Subcutaneous abdominal adipose tissue (tissue), 5 donors: Measurements from ENCODE around the gene TAX1BP3.

Experiments used
- H3K27ac ChIP-seq: one replicate; pipeline ENCODE4 v1.7.0; 2013; ENCODE audit warnings: low read depth, mild to moderate bottlenecking, inconsistent platforms, low read length, moderate library complexity
- H3K27me3 ChIP-seq, 5 donors: one replicate each; pipeline ENCODE4 v1.7.0; 2013; ENCODE audit warnings: low read length in 5 of 5, inconsistent platforms in 1 of 5; ENCODE audit not compliant: control insufficient read depth in 5 of 5, insufficient read depth in 4 of 5
- H3K36me3 ChIP-seq, 5 donors: one replicate each; pipeline ENCODE4 v1.7.0; 2013; ENCODE audit warnings: low read length in 5 of 5; ENCODE audit not compliant: control insufficient read depth in 5 of 5, insufficient read depth in 5 of 5
- H3K4me1 ChIP-seq, 5 donors: one replicate each; pipeline ENCODE4 v1.7.0; 2013; ENCODE audit warnings: low read length in 5 of 5, mild to moderate bottlenecking in 3 of 5, moderate library complexity in 1 of 5; ENCODE audit not compliant: control insufficient read depth in 5 of 5, insufficient read depth in 5 of 5
- H3K4me3 ChIP-seq, 5 donors: one replicate each; pipeline ENCODE4 v1.7.0; 2013; ENCODE audit warnings: low read length in 5 of 5, low read depth in 1 of 5
- H3K9ac ChIP-seq, 5 donors: one replicate each; pipeline ENCODE4 v1.7.0; 2013; ENCODE audit warnings: low read length in 5 of 5, mild to moderate bottlenecking in 4 of 5, moderate library complexity in 3 of 5
- H3K9me3 ChIP-seq, 5 donors: one replicate each; pipeline ENCODE4 v1.7.0; 2013; ENCODE audit warnings: low read length in 5 of 5; ENCODE audit not compliant: control insufficient read depth in 5 of 5
- donor health status: healthy.
- donor health status: healthy.
- donor health status: healthy.
- donor health status: healthy.
- donor health status: healthy.

Gene TAX1BP3

GRCh38 chr17:3663102-3664011 is 5.0 kb downstream of the TAX1BP3 start:
- no peak overlapping the region for H3K4me3 ChIP-seq
- no peak overlapping the region for H3K9ac ChIP-seq
- peaks cover 0 to 50% (median 48%) of the 10 kb centered on the region in 5 donors for H3K4me1 ChIP-seq
- H3K9me3 ChIP-seq, result no peaks in the 10 kb centered on the region
- H3K36me3 ChIP-seq, result peaks cover 0 to 52% (median 31%) of the 10 kb centered on the region in 5 donors
- H3K27ac ChIP-seq, result no peak overlapping the region
- no peaks in the 10 kb centered on the region for H3K27me3 ChIP-seq

GRCh38 chr17:3660311-3660891 is 8.0 kb downstream of the TAX1BP3 start:
- Histone ChIP-seq H3K36me3 (peaks cover 0 to 71% (median 35%) of the 10 kb centered on the region in 5 donors), H3K27ac (peak overlapping the region; percentile 62), H3K9ac (peak overlapping the region in 1 of 5 donors; percentile 49)

GRCh38 chr17:3659541-3660111 is 8.8 kb downstream of the TAX1BP3 start:
- Histone ChIP-seq H3K27me3 (no peaks in the 10 kb centered on the region), H3K9me3 (no peaks in the 10 kb centered on the region), H3K27ac (peak overlapping the region; percentile 62), H3K4me3 (no peak overlapping the region), H3K9ac (peak overlapping the region in 2 of 5 donors; percentile 41 to 49), H3K4me1 (peaks cover 0 to 28% (median 26%) of the 10 kb centered on the region in 5 donors), H3K36me3 (peaks cover 0 to 71% (median 32%) of the 10 kb centered on the region in 5 donors)

More at GRCh38 chr17:3660311-3660891, 8.0 kb downstream of the TAX1BP3 start:
- H3K9me3 ChIP-seq, result no peaks in the 10 kb centered on the region
- H3K4me3 ChIP-seq, result no peak overlapping the region
- H3K27me3 ChIP-seq, result no peaks in the 10 kb centered on the region
- peaks cover 0 to 28% (median 26%) of the 10 kb centered on the region in 5 donors for H3K4me1 ChIP-seq

GRCh38 chr17:3658784-3659449 is 9.5 kb downstream of the TAX1BP3 start:
- Histone ChIP-seq H3K36me3 (peaks cover 0 to 64% (median 25%) of the 10 kb centered on the region in 5 donors), H3K9me3 (no peaks in the 10 kb centered on the region), H3K27me3 (no peaks in the 10 kb centered on the region), H3K4me3 (no peak overlapping the region), H3K27ac (peak overlapping the region; percentile 62), H3K4me1 (peaks cover 0 to 28% (median 26%) of the 10 kb centered on the region in 5 donors), H3K9ac (peak overlapping the region in 1 of 5 donors; percentile 41)

GRCh38 chr17:3657874-3658783 is 10.2 kb downstream of the TAX1BP3 start:
- Histone ChIP-seq H3K27me3 (no peaks in the 10 kb centered on the region), H3K27ac (no peak overlapping the region), H3K9ac (peak overlapping the region in 1 of 5 donors; percentile 9), H3K36me3 (peaks cover 0 to 56% (median 17%) of the 10 kb centered on the region in 5 donors), H3K4me3 (no peak overlapping the region), H3K4me1 (peaks cover 0 to 28% (median 26%) of the 10 kb centered on the region in 5 donors), H3K9me3 (no peaks in the 10 kb centered on the region)

- no peak overlapping the region for H3K27ac ChIP-seq
Measured at GRCh38 chr17:3657588-3657869, 10.8 kb downstream of the TAX1BP3 start.

GRCh38 chr17:3656755-3657587 is 11.4 kb downstream of the TAX1BP3 start:
- H3K27me3 ChIP-seq, result no peaks in the 10 kb centered on the region
- peaks cover 0 to 50% (median 16%) of the 10 kb centered on the region in 5 donors for H3K36me3 ChIP-seq
- H3K4me3 ChIP-seq, result no peak overlapping the region
- peaks cover 0 to 28% (median 26%) of the 10 kb centered on the region in 5 donors for H3K4me1 ChIP-seq
- H3K9me3 ChIP-seq, result no peaks in the 10 kb centered on the region
- no peak overlapping the region for H3K27ac ChIP-seq
- no peak overlapping the region for H3K9ac ChIP-seq

More at GRCh38 chr17:3657588-3657869, 10.8 kb downstream of the TAX1BP3 start:
- Histone ChIP-seq H3K4me1 (peaks cover 0 to 28% (median 26%) of the 10 kb centered on the region in 5 donors), H3K4me3 (no peak overlapping the region), H3K27me3 (no peaks in the 10 kb centered on the region), H3K36me3 (peaks cover 0 to 55% (median 16%) of the 10 kb centered on the region in 5 donors), H3K9ac (no peak overlapping the region), H3K9me3 (no peaks in the 10 kb centered on the region)

GRCh38 chr17:3656353-3656752 is 12.0 kb downstream of the TAX1BP3 start:
- no peak overlapping the region for H3K4me3 ChIP-seq
- H3K4me1 ChIP-seq, result peaks cover 0 to 28% (median 26%) of the 10 kb centered on the region in 5 donors
- H3K36me3 ChIP-seq, result peaks cover 0 to 46% (median 13%) of the 10 kb centered on the region in 5 donors
- no peak overlapping the region for H3K9ac ChIP-seq
- H3K9me3 ChIP-seq, result no peaks in the 10 kb centered on the region
- no peaks in the 10 kb centered on the region for H3K27me3 ChIP-seq
- H3K27ac ChIP-seq, result no peak overlapping the region
